DOHH2 (cell line): ENCODE measurements around the gene PPP4R1.

ENCODE experiments used
- EZH2phosphoT487 ChIP-seq: fragments of 200-600 bp; sonication (generic); IDR thresholded peaks from 2 replicates; pipeline ENCODE4 v1.6.1; 2017; ENCODE audit warnings: borderline replicate concordance, mild to moderate bottlenecking, antibody characterized with exemption, low read length, moderate library complexity, mixed read lengths
- TF ChIP-seq, protein P1 (sequence below): fragments of 200-600 bp; sonication (generic); IDR thresholded peaks from one replicate; pipeline ENCODE4 v1.5.1; 2014; ENCODE audit warnings: antibody characterized with exemption, mild to moderate bottlenecking, low read depth, low read length; ENCODE audit not compliant: poor library complexity, severe bottlenecking

GRCh38 chr18:9594823-9595596, 19.3 kb downstream of the PPP4R1 start:
- TF ChIP-seq, protein P1, sequence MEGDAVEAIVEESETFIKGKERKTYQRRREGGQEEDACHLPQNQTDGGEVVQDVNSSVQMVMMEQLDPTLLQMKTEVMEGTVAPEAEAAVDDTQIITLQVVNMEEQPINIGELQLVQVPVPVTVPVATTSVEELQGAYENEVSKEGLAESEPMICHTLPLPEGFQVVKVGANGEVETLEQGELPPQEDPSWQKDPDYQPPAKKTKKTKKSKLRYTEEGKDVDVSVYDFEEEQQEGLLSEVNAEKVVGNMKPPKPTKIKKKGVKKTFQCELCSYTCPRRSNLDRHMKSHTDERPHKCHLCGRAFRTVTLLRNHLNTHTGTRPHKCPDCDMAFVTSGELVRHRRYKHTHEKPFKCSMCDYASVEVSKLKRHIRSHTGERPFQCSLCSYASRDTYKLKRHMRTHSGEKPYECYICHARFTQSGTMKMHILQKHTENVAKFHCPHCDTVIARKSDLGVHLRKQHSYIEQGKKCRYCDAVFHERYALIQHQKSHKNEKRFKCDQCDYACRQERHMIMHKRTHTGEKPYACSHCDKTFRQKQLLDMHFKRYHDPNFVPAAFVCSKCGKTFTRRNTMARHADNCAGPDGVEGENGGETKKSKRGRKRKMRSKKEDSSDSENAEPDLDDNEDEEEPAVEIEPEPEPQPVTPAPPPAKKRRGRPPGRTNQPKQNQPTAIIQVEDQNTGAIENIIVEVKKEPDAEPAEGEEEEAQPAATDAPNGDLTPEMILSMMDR: no peak
- TF ChIP-seq EZH2phosphoT487: no peak
